SK-N-SH (cell line): ENCODE data around the gene TPO. TPM values are rescaled to one million over a fixed set of nuclear protein-coding genes. Genes with fewer than 3 reads are reported as not detected.

ENCODE experiments used
- CTCF ChIA-PET: fragments of 300-600, 350-600 bp; formaldehyde crosslinking; extraction: SDS; loops from one replicate; lab custom pipeline; 2021; lab: Yijun Ruan, JAX
- POLR2A ChIA-PET: fragments of 350-600 bp; sonication (Branson Sonifier 250); formaldehyde crosslinking; extraction: SDS; loops from one replicate; lab custom pipeline; 2020; ENCODE audit warnings: antibody characterized with exemption, inconsistent platforms; lab: Yijun Ruan, JAX
- DNase-seq: peaks from one replicate; pipeline ENCODE4 v3.0.0; 2012
- H2AFZ ChIP-seq: fragments of 200-600 bp; sonication (generic); 2 replicates; pipeline ENCODE4 v1.8.1; 2016; ENCODE audit warnings: antibody characterized with exemption, mild to moderate bottlenecking, low read depth
- H3F3A ChIP-seq: fragments of 200-600 bp; sonication (generic); replicated peaks from 2 replicates; pipeline ENCODE3; 2016; ENCODE audit warnings: antibody characterized with exemption, mild to moderate bottlenecking; ENCODE audit not compliant: insufficient read depth
- H3K27ac ChIP-seq, 2 experiments: fragments of 200-500 bp in 1 of 2; fragments of 200-600 bp in 1 of 2; sonication (Bioruptor generic) in 1 of 2; sonication (generic), shearing (Covaris generic) in 1 of 2; 2 replicates each; pipeline versions ENCODE4 v1.5.1 to v1.6.1; 2014 to 2016; ENCODE audit warnings: low read depth in 2 of 2, inconsistent platforms in 1 of 2, low read length in 1 of 2, mild to moderate bottlenecking in 1 of 2, mixed read lengths in 1 of 2
- H3K27me3 ChIP-seq: fragments of 200-600 bp; sonication (generic), shearing (Covaris generic); 2 replicates; pipeline ENCODE4 v1.6.1; 2016; ENCODE audit warnings: mixed run types; ENCODE audit not compliant: insufficient read depth
- H3K36me3 ChIP-seq, 2 experiments: fragments of 200-500 bp in 1 of 2; fragments of 200-600 bp in 1 of 2; sonication (Bioruptor generic) in 1 of 2; sonication (generic) in 1 of 2; replicated peaks in 1 of 2; 2 replicates each; pipeline versions ENCODE3 to v1.5.1; 2014 to 2016; ENCODE audit warnings: low read length in 1 of 2, mild to moderate bottlenecking in 1 of 2; ENCODE audit not compliant: insufficient read depth in 2 of 2, control insufficient read depth in 1 of 2
- H3K4me1 ChIP-seq, 2 experiments: fragments of 200-500 bp in 1 of 2; fragments of 200-600 bp in 1 of 2; sonication (Bioruptor generic) in 1 of 2; sonication (generic), shearing (Covaris generic) in 1 of 2; 2 replicates each; pipeline versions ENCODE4 v1.5.1 to v1.6.1; 2014 to 2016; ENCODE audit warnings: low read depth in 1 of 2, low read length in 1 of 2, mixed run types in 1 of 2; ENCODE audit not compliant: insufficient read depth in 2 of 2, control insufficient read depth in 1 of 2
- H3K4me2 ChIP-seq: fragments of 200-600 bp; sonication (generic), shearing (Covaris generic); 2 replicates; pipeline ENCODE4 v1.6.1; 2017; ENCODE audit warnings: mixed run types
- H3K4me3 ChIP-seq, 2 experiments: fragments of 200-500 bp in 1 of 2; fragments of 200-600 bp in 1 of 2; sonication (Bioruptor generic) in 1 of 2; sonication (generic), shearing (Covaris generic) in 1 of 2; 2 replicates each; pipeline versions ENCODE4 v1.5.1 to v1.8.1; 2014 to 2016; ENCODE audit warnings: low read depth in 2 of 2, inconsistent platforms in 1 of 2, low read length in 1 of 2, mild to moderate bottlenecking in 1 of 2, mixed read lengths in 1 of 2, moderate library complexity in 1 of 2
- H3K79me2 ChIP-seq: fragments of 200-600 bp; sonication (generic); 2 replicates; pipeline ENCODE4 v1.8.1; 2017; ENCODE audit warnings: mild to moderate bottlenecking; ENCODE audit not compliant: insufficient read depth
- H3K9ac ChIP-seq: fragments of 200-600 bp; sonication (generic); 2 replicates; pipeline ENCODE4 v1.6.1; 2017; ENCODE audit warnings: mixed run types
- H3K9me2 ChIP-seq: fragments of 200-600 bp; sonication (generic); 2 replicates; pipeline ENCODE4 v1.6.1; 2017; ENCODE audit warnings: mixed run types
- H3K9me3 ChIP-seq: fragments of 200-600 bp; sonication (generic); 2 replicates; pipeline ENCODE4 v1.6.1; 2017; ENCODE audit warnings: mixed run types, mild to moderate bottlenecking, moderate library complexity
- H4K20me1 ChIP-seq: fragments of 200-600 bp; sonication (generic); 2 replicates; pipeline ENCODE4 v1.6.1; 2017; ENCODE audit warnings: mild to moderate bottlenecking, mixed run types; ENCODE audit not compliant: insufficient read depth
- CHD2 ChIP-seq: fragments of 150-350 bp; IDR thresholded peaks from 2 replicates; pipeline ENCODE4 v1.6.1; 2018; ENCODE audit warnings: low read length; ENCODE audit not compliant: partially characterized antibody
- EP300 ChIP-seq, 2 experiments: IDR thresholded peaks; 2 replicates each; pipeline versions ENCODE4 v1.4.0 to v1.6.1; 2012; ENCODE audit warnings: borderline replicate concordance in 1 of 2, low read depth in 1 of 2, low read length in 1 of 2
- EZH2phosphoT487 ChIP-seq: fragments of 200-600 bp; sonication (generic); IDR thresholded peaks from 2 replicates; pipeline ENCODE4 v1.6.1; 2017; ENCODE audit warnings: low read depth, mixed run types, mild to moderate bottlenecking, antibody characterized with exemption, moderate library complexity, borderline replicate concordance
- FOSL2 ChIP-seq: IDR thresholded peaks from 2 replicates; pipeline ENCODE4 v1.4.0; 2012; ENCODE audit warnings: low read depth, mild to moderate bottlenecking, moderate library complexity, borderline replicate concordance
- GATA2 ChIP-seq: sonication (generic); formaldehyde crosslinking; IDR thresholded peaks from 2 replicates; pipeline ENCODE4 v1.5.0; 2020; ENCODE audit warnings: mild to moderate bottlenecking, missing genetic modification reagents
- IRF3 ChIP-seq: fragments of 150-350 bp; IDR thresholded peaks from 2 replicates; pipeline ENCODE4 v1.6.1; 2016; ENCODE audit warnings: mild to moderate bottlenecking, low read depth, low read length
- MEF2A ChIP-seq: IDR thresholded peaks from 2 replicates; pipeline ENCODE4 v1.4.0; 2012; ENCODE audit warnings: low read depth, borderline replicate concordance
- MXI1 ChIP-seq: IDR thresholded peaks from 2 replicates; pipeline ENCODE4 v1.6.1; 2012; ENCODE audit warnings: mild to moderate bottlenecking, low read depth, low read length, improper control_type of control experiment
- PBX3 ChIP-seq: IDR thresholded peaks from 2 replicates; pipeline ENCODE4; 2012
- POLR2AphosphoS5 ChIP-seq: IDR thresholded peaks from 2 replicates; pipeline ENCODE4 v1.6.1; 2012; ENCODE audit warnings: low read depth, low read length
- RAD21 ChIP-seq: IDR thresholded peaks from 2 replicates; pipeline ENCODE4 v1.6.1; 2012; ENCODE audit warnings: mild to moderate bottlenecking, low read length
- RCOR1 ChIP-seq: fragments of 150-350 bp; IDR thresholded peaks from 2 replicates; pipeline ENCODE4 v1.6.1; 2017; ENCODE audit warnings: antibody characterized with exemption, low read length
- RXRA ChIP-seq: IDR thresholded peaks from 2 replicates; pipeline ENCODE4 v1.4.0; 2012; ENCODE audit warnings: low read depth, mild to moderate bottlenecking, borderline replicate concordance
- SIN3A ChIP-seq: IDR thresholded peaks from 2 replicates; pipeline ENCODE4 v1.6.1; 2012; ENCODE audit warnings: low read depth, mild to moderate bottlenecking, low read length, moderate library complexity, borderline replicate concordance
- SMC3 ChIP-seq: IDR thresholded peaks from 2 replicates; pipeline ENCODE4 v1.6.1; 2012; ENCODE audit warnings: low read depth, low read length, improper control_type of control experiment
- WGBS: methylation state at CpG from one replicate; pipeline ENCODE4 v1.1.6; 2017; ENCODE audit warnings: low lambda C conversion rate; 5-methylcytosine and 5-hydroxymethylcytosine counted together
- polyA plus RNA-seq, 3 experiments: library from polyadenylated mRNA; depleted of rRNA; stranded (reverse); fragments of >200 nt; gene quantifications; 2 replicates each; pipeline ENCODE4 v1.2.3, GENCODE V29; 2012
- TF ChIP-seq, protein P1 (sequence below): fragments of 150-350 bp; IDR thresholded peaks from 2 replicates; pipeline ENCODE4 v1.6.1; 2017; ENCODE audit warnings: antibody characterized with exemption, low read length, low read depth, borderline replicate concordance
- TF ChIP-seq, protein P2 (sequence below): IDR thresholded peaks from 2 replicates; pipeline ENCODE4 v1.4.0; 2012; ENCODE audit warnings: low read depth

Gene TPO
- polyA plus RNA-seq, 1 of the 3 experiments (the other 2 are of a cell fraction): not detected

DNA sequence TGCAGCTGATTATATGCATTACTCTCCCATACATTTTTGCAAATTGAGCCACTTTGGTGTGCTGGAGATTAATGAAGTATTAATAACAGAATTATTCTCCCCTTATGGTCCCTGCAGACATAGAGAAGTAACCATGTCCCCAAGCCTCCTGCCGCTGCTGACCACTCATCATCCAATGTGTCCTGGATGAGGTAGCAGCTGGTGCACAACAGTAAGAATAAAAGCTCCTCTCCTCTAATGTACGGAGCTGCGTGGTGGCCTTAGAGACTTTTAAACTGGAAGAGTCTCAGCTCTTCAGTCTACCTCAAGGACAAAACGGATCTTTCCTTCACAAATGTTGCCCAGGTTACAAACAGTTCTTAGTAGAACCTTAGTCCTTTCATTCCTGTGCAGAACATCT lies 37.7 kb downstream of the TPO start:
- Histone ChIP-seq H3K9me2 (no peaks in the 10 kb centered on the region), H3F3A (no peaks in the 10 kb centered on the region), H3K4me3 (no peak overlapping the region), H3K4me2 (no peak overlapping the region), H3K9me3 (no peaks in the 10 kb centered on the region), H2AFZ (no peak overlapping the region), H4K20me1 (no peaks in the 10 kb centered on the region), H3K36me3 (no peaks in the 10 kb centered on the region), H3K4me1 (peaks cover 0 to 17% of the 10 kb centered on the region in 2 experiments; a peak in 1 of 4 replicates), H3K9ac (no peak overlapping the region), H3K79me2 (no peaks in the 10 kb centered on the region), H3K27me3 (no peaks in the 10 kb centered on the region), H3K27ac (no peak overlapping the region)
- no peak for DNase-seq
- TF ChIP-seq MEF2A (no peak), EP300 (IDR thresholded peaks at IDR 0.05; ENCODE audit: borderline replicate concordance in 1 of 2, low read depth in 1 of 2, low read length in 1 of 2) (no peak), MXI1 (no peak), GATA2 (CRISPR knock-in tag) (no peak), RXRA (no peak), POLR2AphosphoS5 (no peak), RAD21 (no peak), PBX3 (no peak), IRF3 (no peak), FOSL2 (no peak)
- TF ChIP-seq, protein P1, sequence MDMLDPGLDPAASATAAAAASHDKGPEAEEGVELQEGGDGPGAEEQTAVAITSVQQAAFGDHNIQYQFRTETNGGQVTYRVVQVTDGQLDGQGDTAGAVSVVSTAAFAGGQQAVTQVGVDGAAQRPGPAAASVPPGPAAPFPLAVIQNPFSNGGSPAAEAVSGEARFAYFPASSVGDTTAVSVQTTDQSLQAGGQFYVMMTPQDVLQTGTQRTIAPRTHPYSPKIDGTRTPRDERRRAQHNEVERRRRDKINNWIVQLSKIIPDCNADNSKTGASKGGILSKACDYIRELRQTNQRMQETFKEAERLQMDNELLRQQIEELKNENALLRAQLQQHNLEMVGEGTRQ: no peak
- TF ChIP-seq, protein P2, sequence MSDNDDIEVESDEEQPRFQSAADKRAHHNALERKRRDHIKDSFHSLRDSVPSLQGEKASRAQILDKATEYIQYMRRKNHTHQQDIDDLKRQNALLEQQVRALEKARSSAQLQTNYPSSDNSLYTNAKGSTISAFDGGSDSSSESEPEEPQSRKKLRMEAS: no peak
- POLR2A ChIA-PET: no interaction called here
- WGBS: 29% methylated on average over 4 of the region's 4 CpGs
- CTCF ChIA-PET: interaction anchor here (0.6 to 1.0 kb wide), 3 partner anchors 14 to 236 kb away, joined by 3 read pairs; no protein-coding TSS in a partner anchor

- no peaks in the 10 kb centered on the region for H3F3A ChIP-seq
- H3K9me3 ChIP-seq: no peaks in the 10 kb centered on the region
- H3K36me3 ChIP-seq: no peaks in the 10 kb centered on the region
- no peaks in the 10 kb centered on the region for H4K20me1 ChIP-seq
- H3K27ac ChIP-seq: no peak overlapping the region
- H3K9me2 ChIP-seq: no peaks in the 10 kb centered on the region
- ChIA-PET CTCF (interaction anchor here (0.7 to 1.0 kb wide), 2 partner anchors 203 to 237 kb away, joined by 3 read pairs; no protein-coding TSS in a partner anchor), POLR2A (no interaction called here)
- H3K9ac ChIP-seq: no peak overlapping the region
- H3K4me3 ChIP-seq: no peak overlapping the region
- TF ChIP-seq IRF3: no peak
- TF ChIP-seq CHD2: no peak
- TF ChIP-seq SMC3: no peak
- TF ChIP-seq RCOR1: no peak
- TF ChIP-seq EZH2phosphoT487: no peak
- TF ChIP-seq SIN3A: no peak
- H2AFZ ChIP-seq: no peak overlapping the region
- no peak overlapping the region for H3K4me2 ChIP-seq
- peaks cover 0 to 17% of the 10 kb centered on the region in 2 experiments; a peak in 1 of 4 replicates for H3K4me1 ChIP-seq
- 30% methylated on average over 5 of the region's 5 CpGs for WGBS
- H3K79me2 ChIP-seq: no peaks in the 10 kb centered on the region
- no peak for DNase-seq
- no peaks in the 10 kb centered on the region for H3K27me3 ChIP-seq
These were observed 38.2 kb downstream of the TPO start for GRCh38 chr2:1451422-1451821.
